OCI-LY1 (cell line): Measurements from ENCODE around the gene SLX4IP.
A peak's percentile ranks its signal among the peaks of the same experiment; 100 is the strongest.

Experiments
- H2AFZ ChIP-seq: fragments of 200-600 bp; sonication (generic), shearing (Covaris generic); 2 replicates; pipeline ENCODE4 v1.6.0; 2014; ENCODE audit warnings: antibody characterized with exemption, mild to moderate bottlenecking, low read length
- H3F3A ChIP-seq: fragments of 200-600 bp; sonication (generic), shearing (Covaris generic); 2 replicates; pipeline ENCODE4 v1.6.0; 2014; ENCODE audit warnings: mild to moderate bottlenecking, antibody characterized with exemption, low read length, moderate library complexity; ENCODE audit not compliant: insufficient read depth
- H3K27ac ChIP-seq: fragments of 200-600 bp; sonication (generic); 2 replicates; pipeline ENCODE4 v1.5.1; 2014; ENCODE audit warnings: low read length, mixed run types, mild to moderate bottlenecking, low read depth; ENCODE audit not compliant: poor library complexity, severe bottlenecking
- H3K27me3 ChIP-seq: fragments of 200-600 bp; sonication (generic); 2 replicates; pipeline ENCODE4 v1.6.0; 2014; ENCODE audit warnings: antibody characterized with exemption, mild to moderate bottlenecking, low read length, moderate library complexity; ENCODE audit not compliant: insufficient read depth
- H3K36me3 ChIP-seq: fragments of 200-600 bp; sonication (generic); 2 replicates; pipeline ENCODE4 v1.6.1; 2014; ENCODE audit warnings: mild to moderate bottlenecking, antibody characterized with exemption, low read length, moderate library complexity, mixed read lengths; ENCODE audit not compliant: insufficient read depth
- H3K4me1 ChIP-seq: fragments of 200-600 bp; sonication (generic); 2 replicates; pipeline ENCODE4 v1.5.1; 2014; ENCODE audit warnings: mild to moderate bottlenecking, low read length, moderate library complexity; ENCODE audit not compliant: insufficient read depth, severe bottlenecking
- H3K4me2 ChIP-seq: fragments of 200-600 bp; sonication (generic), shearing (Covaris generic); 2 replicates; pipeline ENCODE4 v1.6.1; 2014; ENCODE audit warnings: low read length
- H3K4me3 ChIP-seq: fragments of 200-600 bp; sonication (generic); 2 replicates; pipeline ENCODE4 v1.5.1; 2014; ENCODE audit warnings: low read length, low read depth, mild to moderate bottlenecking, mixed read lengths; ENCODE audit not compliant: poor library complexity, severe bottlenecking
- H3K79me2 ChIP-seq: fragments of 200-600 bp; shearing (Covaris generic); 2 replicates; pipeline ENCODE4 v1.6.1; 2016; ENCODE audit warnings: mixed run types, low read length, mixed read lengths; ENCODE audit not compliant: insufficient read depth
- H3K9ac ChIP-seq: fragments of 200-600 bp; sonication (generic), shearing (Covaris generic); 2 replicates; pipeline ENCODE4 v1.6.1; 2014; ENCODE audit warnings: mild to moderate bottlenecking, low read length, mixed read lengths
- H3K9me2 ChIP-seq: fragments of 200-600 bp; sonication (generic), shearing (Covaris generic); 2 replicates; pipeline ENCODE4 v1.6.1; 2014; ENCODE audit warnings: low read depth, mild to moderate bottlenecking, low read length, mixed read lengths
- H3K9me3 ChIP-seq: fragments of 200-600 bp; shearing (Covaris generic); 2 replicates; pipeline ENCODE4 v1.6.1; 2014; ENCODE audit warnings: low read length, mixed read lengths
- H4K20me1 ChIP-seq: fragments of 200-600 bp; sonication (generic), shearing (Covaris generic); 2 replicates; pipeline ENCODE4 v1.6.0; 2016; ENCODE audit warnings: mild to moderate bottlenecking, low read length; ENCODE audit not compliant: insufficient read depth
- EZH2 ChIP-seq: fragments of 200-600 bp; sonication (generic), shearing (Covaris generic); IDR thresholded peaks from 2 replicates; pipeline ENCODE4 v1.8.0; 2017; ENCODE audit warnings: borderline replicate concordance, mixed run types, mild to moderate bottlenecking, antibody characterized with exemption, low read length, moderate library complexity, mixed read lengths
- TF ChIP-seq, protein P1 (sequence below): fragments of 200-600 bp; sonication (generic), shearing (Covaris generic); IDR thresholded peaks from 2 replicates; pipeline ENCODE4 v1.5.1; 2017; ENCODE audit warnings: mild to moderate bottlenecking, antibody characterized with exemption, low read length, moderate library complexity, mixed read lengths

Gene SLX4IP

DNA sequence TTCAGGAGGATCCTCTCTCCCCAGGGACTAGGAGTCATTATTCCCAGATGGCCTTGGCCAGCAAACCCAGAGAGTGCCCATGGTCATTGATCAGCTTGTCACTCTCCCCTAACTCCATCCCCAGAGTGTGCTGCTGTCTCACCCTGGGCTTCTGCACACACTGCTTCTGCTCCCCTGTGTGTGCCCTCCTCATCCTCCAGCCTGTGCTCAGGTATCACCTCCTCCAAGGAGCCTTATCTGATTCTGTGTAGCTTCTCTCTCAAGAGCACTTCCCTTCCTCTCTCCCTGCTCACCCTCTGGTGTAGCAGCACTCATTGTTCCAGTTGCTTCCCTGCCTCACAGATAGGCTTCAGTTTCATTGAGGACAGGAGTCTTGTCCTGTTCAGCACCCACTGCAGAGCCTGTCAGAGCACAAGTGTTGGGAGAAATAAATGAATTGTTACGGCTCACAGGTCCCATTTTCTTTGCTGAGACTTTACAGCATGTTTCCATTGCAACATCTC is 136.3 kb downstream of the SLX4IP start:
- H3K79me2 ChIP-seq, result no peaks in the 10 kb centered on the region
- no peak overlapping the region for H3K4me3 ChIP-seq
- H3F3A ChIP-seq, result no peaks in the 10 kb centered on the region
- TF ChIP-seq, protein P1, sequence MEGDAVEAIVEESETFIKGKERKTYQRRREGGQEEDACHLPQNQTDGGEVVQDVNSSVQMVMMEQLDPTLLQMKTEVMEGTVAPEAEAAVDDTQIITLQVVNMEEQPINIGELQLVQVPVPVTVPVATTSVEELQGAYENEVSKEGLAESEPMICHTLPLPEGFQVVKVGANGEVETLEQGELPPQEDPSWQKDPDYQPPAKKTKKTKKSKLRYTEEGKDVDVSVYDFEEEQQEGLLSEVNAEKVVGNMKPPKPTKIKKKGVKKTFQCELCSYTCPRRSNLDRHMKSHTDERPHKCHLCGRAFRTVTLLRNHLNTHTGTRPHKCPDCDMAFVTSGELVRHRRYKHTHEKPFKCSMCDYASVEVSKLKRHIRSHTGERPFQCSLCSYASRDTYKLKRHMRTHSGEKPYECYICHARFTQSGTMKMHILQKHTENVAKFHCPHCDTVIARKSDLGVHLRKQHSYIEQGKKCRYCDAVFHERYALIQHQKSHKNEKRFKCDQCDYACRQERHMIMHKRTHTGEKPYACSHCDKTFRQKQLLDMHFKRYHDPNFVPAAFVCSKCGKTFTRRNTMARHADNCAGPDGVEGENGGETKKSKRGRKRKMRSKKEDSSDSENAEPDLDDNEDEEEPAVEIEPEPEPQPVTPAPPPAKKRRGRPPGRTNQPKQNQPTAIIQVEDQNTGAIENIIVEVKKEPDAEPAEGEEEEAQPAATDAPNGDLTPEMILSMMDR, result no peak
- no peak for TF ChIP-seq EZH2
- no peaks in the 10 kb centered on the region for H3K27me3 ChIP-seq
- H4K20me1 ChIP-seq, result no peaks in the 10 kb centered on the region
- no peaks in the 10 kb centered on the region for H3K9me3 ChIP-seq
- no peaks in the 10 kb centered on the region for H3K9me2 ChIP-seq
- no peak overlapping the region for H3K9ac ChIP-seq
- no peak overlapping the region for H2AFZ ChIP-seq
- H3K27ac ChIP-seq, result no peak overlapping the region
- no peaks in the 10 kb centered on the region for H3K4me1 ChIP-seq
- peaks cover 6% of the 10 kb centered on the region for H3K36me3 ChIP-seq
- H3K4me2 ChIP-seq, result no peak overlapping the region

DNA sequence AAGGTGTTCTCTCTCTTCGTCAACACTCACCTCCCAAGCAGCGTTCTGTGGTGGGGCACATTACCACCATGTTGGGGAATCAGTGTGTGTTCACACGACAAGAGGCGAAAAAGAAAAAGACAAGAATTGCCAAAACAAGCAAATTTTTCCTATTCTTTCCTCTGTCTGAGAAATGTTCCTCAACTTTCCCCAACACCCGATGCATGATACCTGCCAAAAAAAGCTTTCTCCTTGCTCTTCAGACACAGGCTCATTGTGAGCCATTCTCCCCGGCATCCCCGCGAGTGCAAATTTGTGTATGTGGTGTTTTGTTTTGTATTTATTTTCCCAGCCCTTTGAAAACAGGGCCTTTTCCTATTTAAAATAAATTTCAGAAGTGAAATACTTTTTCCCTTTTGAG is 137.7 kb downstream of the SLX4IP start:
- no peak overlapping the region for H3K9ac ChIP-seq
- no peaks in the 10 kb centered on the region for H3K9me2 ChIP-seq
- H3K27ac ChIP-seq, result no peak overlapping the region
- no peaks in the 10 kb centered on the region for H3K4me1 ChIP-seq
- H3F3A ChIP-seq, result no peaks in the 10 kb centered on the region
- H2AFZ ChIP-seq, result no peak overlapping the region
- H3K79me2 ChIP-seq, result no peaks in the 10 kb centered on the region
- no peaks in the 10 kb centered on the region for H3K36me3 ChIP-seq
- H4K20me1 ChIP-seq, result no peaks in the 10 kb centered on the region
- no peaks in the 10 kb centered on the region for H3K27me3 ChIP-seq
- no peak overlapping the region for H3K4me3 ChIP-seq
- TF ChIP-seq, protein P1, result no peak
- no peak for TF ChIP-seq EZH2
- H3K4me2 ChIP-seq, result no peak overlapping the region
- H3K9me3 ChIP-seq, result no peaks in the 10 kb centered on the region

DNA sequence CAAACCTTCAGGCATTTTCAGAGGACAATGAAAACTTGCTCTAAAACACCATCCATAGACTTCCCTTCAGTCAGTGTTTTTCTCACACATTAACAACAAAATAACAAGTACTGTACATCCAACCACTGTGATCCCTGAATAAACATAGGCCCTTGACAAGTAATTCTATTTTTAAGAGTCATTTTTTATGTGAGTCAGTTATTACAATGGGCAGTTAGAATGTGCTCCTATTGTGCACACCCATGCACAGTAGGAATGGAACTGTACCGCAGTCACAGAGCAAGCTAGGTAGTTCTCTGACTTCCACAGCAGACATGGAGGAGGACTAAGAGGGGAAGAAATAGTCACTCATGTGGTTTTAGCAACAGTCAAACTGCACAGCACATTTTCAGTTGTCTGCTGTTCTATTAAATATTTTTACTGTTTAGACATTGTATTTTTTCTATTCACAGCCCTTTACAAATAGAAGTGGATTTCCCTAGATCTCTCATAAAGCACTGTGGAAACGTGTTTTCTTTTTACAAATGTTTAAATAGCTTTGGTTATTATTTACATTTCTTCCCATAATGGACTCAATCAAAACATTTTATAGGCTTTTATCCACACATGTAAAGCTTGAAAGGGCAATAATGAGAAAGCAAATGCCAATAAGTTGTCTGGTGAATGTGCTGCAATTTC is 138.3 kb downstream of the SLX4IP start:
- no peaks in the 10 kb centered on the region for H3K27me3 ChIP-seq
- H3K9me2 ChIP-seq, result no peaks in the 10 kb centered on the region
- no peaks in the 10 kb centered on the region for H3F3A ChIP-seq
- H3K9ac ChIP-seq, result no peak overlapping the region
- peak overlapping the region; percentile 18 for H3K27ac ChIP-seq
- TF ChIP-seq, protein P1, result no peak
- TF ChIP-seq EZH2, result no peak
- no peaks in the 10 kb centered on the region for H3K36me3 ChIP-seq
- H3K4me1 ChIP-seq, result no peaks in the 10 kb centered on the region
- no peaks in the 10 kb centered on the region for H3K9me3 ChIP-seq
- H3K4me2 ChIP-seq, result no peak overlapping the region
- no peaks in the 10 kb centered on the region for H3K79me2 ChIP-seq
- no peak overlapping the region for H3K4me3 ChIP-seq
- no peaks in the 10 kb centered on the region for H4K20me1 ChIP-seq
- H2AFZ ChIP-seq, result no peak overlapping the region
